PC-3 (cell line): ENCODE data around the gene SLC25A11. TPM values are rescaled to one million over a fixed set of nuclear protein-coding genes. Genes with fewer than 3 reads are reported as not detected.

ENCODE experiments used
- ATAC-seq: fragments of 200-7000 bp; cut with Tn5 transposase; 2 replicates; pipeline ENCODE4 v1.9.1; 2020; ENCODE audit warnings: mild to moderate bottlenecking, moderate library complexity
- BruUV-seq: library from RNA; stranded (reverse); fragments of 400-500 nt; replicated peaks from 2 replicates; lab custom pipeline; 2021; lab: Mats Ljungman, UMichigan
- CTCF ChIA-PET: fragments of 300-600 bp; sonication (Branson Sonifier 250); formaldehyde crosslinking; loops from one replicate; lab custom pipeline; 2022; ENCODE audit warnings: antibody characterized with exemption; lab: Charles Lee
- POLR2A ChIA-PET: fragments of 300-600 bp; sonication (Branson Sonifier 250); formaldehyde crosslinking; loops from one replicate; lab custom pipeline; 2022; ENCODE audit warnings: antibody characterized with exemption; ENCODE audit not compliant: unreplicated experiment; lab: Charles Lee
- DNase-seq: peaks from one replicate; pipeline ENCODE4 v3.0.0-alpha.2; 2015
- H2AFZ ChIP-seq: fragments of 300-600 bp; sonication (generic); 2 replicates; pipeline ENCODE4 v1.6.0; 2016; ENCODE audit warnings: antibody characterized with exemption, low read length
- H3F3A ChIP-seq: fragments of 300-600 bp; sonication (generic); one replicate; pipeline ENCODE4 v1.6.0; 2017; ENCODE audit warnings: antibody characterized with exemption, low read length, control low read depth, mild to moderate bottlenecking; ENCODE audit not compliant: unreplicated experiment
- H3K27ac ChIP-seq: fragments of 300-600 bp; sonication (generic); 2 replicates; pipeline ENCODE4 v1.5.1; 2016; ENCODE audit warnings: mild to moderate bottlenecking, low read length
- H3K27me3 ChIP-seq: fragments of 300-600 bp; sonication (generic); 2 replicates; pipeline ENCODE4 v1.6.1; 2016; ENCODE audit warnings: low read length, mixed read lengths
- H3K36me3 ChIP-seq: fragments of 300-600 bp; sonication (generic); 2 replicates; pipeline ENCODE4 v1.6.1; 2016; ENCODE audit warnings: low read depth, mixed run types, low read length, mixed read lengths
- H3K4me1 ChIP-seq: fragments of 300-600 bp; sonication (generic); 2 replicates; pipeline ENCODE4 v1.5.1; 2016; ENCODE audit warnings: low read length; ENCODE audit not compliant: insufficient read depth
- H3K4me2 ChIP-seq: fragments of 300-600 bp; sonication (generic); 2 replicates; pipeline ENCODE4 v1.6.0; 2016; ENCODE audit warnings: low read length
- H3K4me3 ChIP-seq: fragments of 300-600 bp; sonication (generic); 2 replicates; pipeline ENCODE4 v1.5.1; 2016; ENCODE audit warnings: mild to moderate bottlenecking, low read length, mixed read lengths
- H3K79me2 ChIP-seq: fragments of 300-600 bp; sonication (generic); 2 replicates; pipeline ENCODE4 v1.6.1; 2017; ENCODE audit warnings: low read length, mixed read lengths
- H3K9ac ChIP-seq: fragments of 300-600 bp; sonication (generic); 2 replicates; pipeline ENCODE4 v1.6.0; 2016; ENCODE audit warnings: mild to moderate bottlenecking, low read length
- H3K9me2 ChIP-seq: fragments of 300-600 bp; sonication (generic); replicated peaks from 2 replicates; pipeline ENCODE4 v1.6.1; 2016; ENCODE audit warnings: mixed run types, low read length, mixed read lengths
- H3K9me3 ChIP-seq: fragments of 300-600 bp; sonication (generic); 2 replicates; pipeline ENCODE4 v1.6.1; 2016; ENCODE audit warnings: low read length, mixed read lengths
- H4K20me1 ChIP-seq: fragments of 300-600 bp; sonication (generic); 2 replicates; pipeline ENCODE4 v1.6.1; 2016; ENCODE audit warnings: low read length, mixed read lengths
- CTCF ChIP-seq: fragments of 300-600 bp; sonication (generic); conservative IDR thresholded peaks from 2 replicates; pipeline ENCODE4 v1.5.1; 2017; ENCODE audit warnings: antibody characterized with exemption, low read depth, mild to moderate bottlenecking, low read length
- EZH2 ChIP-seq: fragments of 300-600 bp; sonication (generic); IDR thresholded peaks from one replicate; pipeline ENCODE4 v1.6.1; 2017; ENCODE audit warnings: antibody characterized with exemption, mild to moderate bottlenecking, low read length; ENCODE audit not compliant: unreplicated experiment
- EZH2phosphoT487 ChIP-seq: fragments of 300-600 bp; sonication (generic); IDR thresholded peaks from 2 replicates; pipeline ENCODE4 v1.6.1; 2018; ENCODE audit warnings: mild to moderate bottlenecking, antibody characterized with exemption, low read length, borderline replicate concordance
- intact Hi-C: fragments of 100-400 bp; cut with micrococcal nuclease; formaldehyde crosslinking; loops from 2 replicates; pipeline ENCODE4 v1.9.0; 2023
- total RNA-seq: library from RNA; depleted of rRNA; stranded (reverse); fragments of >200 nt; gene quantifications from 2 replicates; pipeline ENCODE4 v1.2.3, GENCODE V29; 2014

Gene SLC25A11
- total RNA-seq, 1 experiment from 2014 or later = 72.1 TPM

- H3K27ac ChIP-seq = no peak overlapping the region
- H3K4me2 ChIP-seq = no peak overlapping the region
- H3K36me3 ChIP-seq = peaks cover 29% of the 10 kb centered on the region
- no peaks in the 10 kb centered on the region for H3K9me2 ChIP-seq
- ChIA-PET POLR2A (no interaction called here), CTCF (no interaction called here)
- intact Hi-C loops = loop anchor here (5.0 kb wide), 1 partner anchor 36 kb away; no protein-coding TSS in a partner anchor
- no peaks in the 10 kb centered on the region for H3K27me3 ChIP-seq
- DNase-seq (no peak), ATAC-seq (no peak)
- H3K4me1 ChIP-seq = peaks cover 38% of the 10 kb centered on the region
- H4K20me1 ChIP-seq = peaks cover 26% of the 10 kb centered on the region
- H2AFZ ChIP-seq = no peak overlapping the region
- H3K4me3 ChIP-seq = no peak overlapping the region
- H3K79me2 ChIP-seq = peaks cover 92% of the 10 kb centered on the region
- no peaks in the 10 kb centered on the region for H3K9me3 ChIP-seq
- no peak overlapping the region for H3K9ac ChIP-seq
- no TSS peak for BruUV-seq
- H3F3A ChIP-seq = no peaks in the 10 kb centered on the region
- TF ChIP-seq EZH2 (no peak), EZH2phosphoT487 (no peak), CTCF (no peak)
Measured at GRCh38 chr17:4942760-4943508, 3.1 kb upstream of the SLC25A11 start.

GRCh38 chr17:4941319-4941610 lies 1.4 kb upstream of the SLC25A11 start:
- H3K79me2 ChIP-seq = peaks cover 78% of the 10 kb centered on the region
- H2AFZ ChIP-seq = no peak overlapping the region
- peaks cover 17% of the 10 kb centered on the region for H4K20me1 ChIP-seq
- no peaks in the 10 kb centered on the region for H3K9me3 ChIP-seq
- no peaks in the 10 kb centered on the region for H3K27me3 ChIP-seq
- H3K9ac ChIP-seq = peak overlapping the region; percentile 98
- H3K4me3 ChIP-seq = peak overlapping the region; percentile 91
- no peaks in the 10 kb centered on the region for H3F3A ChIP-seq
- POLR2A ChIA-PET = no interaction called here
- peaks cover 28% of the 10 kb centered on the region; the same call in 1 of the 2 replicates for H3K36me3 ChIP-seq
- no peak for DNase-seq
- CTCF ChIA-PET = no interaction called here
- BruUV-seq = no TSS peak
- ATAC-seq = no peak
- TF ChIP-seq EZH2 (no peak), EZH2phosphoT487 (no peak), CTCF (no peak)
- H3K4me1 ChIP-seq = peaks cover 37% of the 10 kb centered on the region
- no peak overlapping the region for H3K27ac ChIP-seq
- H3K4me2 ChIP-seq = peak overlapping the region; percentile 97
- intact Hi-C loops = loop anchor here (5.0 kb wide), 1 partner anchor 34 kb away; no protein-coding TSS in a partner anchor
- H3K9me2 ChIP-seq = no peaks in the 10 kb centered on the region
